BLaER1 treated with 17β-estradiol and CSF1 and Interleukin-3, amounts not matched to agents 10 nM and 100 nM (cell line): ENCODE measurements around the gene USP34.

Experiments
- H3K27ac ChIP-seq, 11 experiments: shearing (Covaris generic); formaldehyde crosslinking; 2 replicates each; pipeline ENCODE4 v1.8.1; 2022
- H3K27me3 ChIP-seq, 11 experiments: shearing (Covaris generic); formaldehyde crosslinking; 2 replicates each; pipeline ENCODE4 v1.8.1; 2022
- H3K36me3 ChIP-seq, 11 experiments: shearing (Covaris generic); formaldehyde crosslinking; 2 replicates each; pipeline ENCODE4 v1.8.1; 2022
- H3K4me1 ChIP-seq, 10 experiments: shearing (Covaris generic); formaldehyde crosslinking; 2 replicates each; pipeline ENCODE4 v1.8.1; 2022
- H3K4me2 ChIP-seq, 11 experiments: shearing (Covaris generic); formaldehyde crosslinking; 2 replicates each; pipeline ENCODE4 v1.8.1; 2022
- H3K4me3 ChIP-seq, 10 experiments: shearing (Covaris generic); formaldehyde crosslinking; 2 replicates each; pipeline ENCODE4 v1.8.1; 2022
- H3K9ac ChIP-seq, 11 experiments: shearing (Covaris generic); formaldehyde crosslinking; 2 replicates each; pipeline ENCODE4 v1.8.1; 2022
- H3K9me3 ChIP-seq, 11 experiments: shearing (Covaris generic); formaldehyde crosslinking; replicated peaks in 1 of 11; 2 replicates each; pipeline ENCODE4 v1.8.1; 2022
- H4K20me1 ChIP-seq, 11 experiments: shearing (Covaris generic); formaldehyde crosslinking; 2 replicates each; pipeline ENCODE4 v1.8.1; 2022
- Cebpa-rat ChIP-seq, 11 experiments: shearing (Covaris generic); IDR thresholded peaks; 2 replicates each; pipeline ENCODE4 v1.8.1; 2022

Gene USP34

GRCh38 chr2:61283443-61284160 lies 187.3 kb downstream of the USP34 start:
- no peak for TF ChIP-seq Cebpa-rat (IDR thresholded peaks at IDR 0.05)
- Histone ChIP-seq H3K9ac (no peak overlapping the region), H3K27ac (no peak overlapping the region), H3K36me3 (peaks cover 64 to 96% (median 89%) of the 10 kb centered on the region in 11 experiments), H3K4me2 (no peak overlapping the region), H4K20me1 (no peaks in the 10 kb centered on the region; a peak in 3 of 22 replicates), H3K4me1 (no peaks in the 10 kb centered on the region), H3K9me3 (no peaks in the 10 kb centered on the region), H3K27me3 (no peaks in the 10 kb centered on the region), H3K4me3 (no peak overlapping the region)

GRCh38 chr2:61282104-61282590 lies 188.7 kb downstream of the USP34 start:
- Histone ChIP-seq H3K9ac (no peak overlapping the region), H3K9me3 (no peaks in the 10 kb centered on the region), H4K20me1 (no peaks in the 10 kb centered on the region; a peak in 2 of 22 replicates), H3K4me1 (no peaks in the 10 kb centered on the region), H3K36me3 (peaks cover 61 to 96% (median 89%) of the 10 kb centered on the region in 11 experiments), H3K27me3 (no peaks in the 10 kb centered on the region), H3K4me2 (no peak overlapping the region), H3K4me3 (no peak overlapping the region), H3K27ac (no peak overlapping the region)
- TF ChIP-seq Cebpa-rat (IDR thresholded peaks at IDR 0.05) = no peak

- Histone ChIP-seq H3K4me2 (no peak overlapping the region), H3K4me1 (no peaks in the 10 kb centered on the region), H3K4me3 (no peak overlapping the region), H3K36me3 (peaks cover 60 to 95% (median 89%) of the 10 kb centered on the region in 11 experiments), H4K20me1 (no peaks in the 10 kb centered on the region; a peak in 1 of 22 replicates), H3K9me3 (no peaks in the 10 kb centered on the region), H3K27ac (no peak overlapping the region), H3K27me3 (no peaks in the 10 kb centered on the region), H3K9ac (no peak overlapping the region)
- no peak for TF ChIP-seq Cebpa-rat (IDR thresholded peaks at IDR 0.05)
Measured at GRCh38 chr2:61281321-61281720, 189.6 kb downstream of the USP34 start.

GRCh38 chr2:61277756-61278155 lies 193.1 kb downstream of the USP34 start:
- Histone ChIP-seq H3K27me3 (no peaks in the 10 kb centered on the region), H3K27ac (peak overlapping the region in 2 of 11 experiments; percentile 22 to 29; a peak in 2 of 22 replicates), H3K4me1 (peaks cover 0 to 8% (median 0%) of the 10 kb centered on the region in 10 experiments; a peak in 2 of 20 replicates), H3K4me3 (no peak overlapping the region), H3K9me3 (no peaks in the 10 kb centered on the region), H3K4me2 (no peak overlapping the region), H3K9ac (no peak overlapping the region), H4K20me1 (no peaks in the 10 kb centered on the region), H3K36me3 (peaks cover 68 to 100% (median 90%) of the 10 kb centered on the region in 11 experiments)
- no peak for TF ChIP-seq Cebpa-rat (IDR thresholded peaks at IDR 0.05)

- no peaks in the 10 kb centered on the region for H3K9me3 ChIP-seq
- no peaks in the 10 kb centered on the region for H4K20me1 ChIP-seq
- TF ChIP-seq Cebpa-rat (IDR thresholded peaks at IDR 0.05) = no peak
- H3K4me2 ChIP-seq = no peak overlapping the region
- peaks cover 0 to 9% (median 0%) of the 10 kb centered on the region in 10 experiments; a peak in 2 of 20 replicates for H3K4me1 ChIP-seq
- no peak overlapping the region for H3K9ac ChIP-seq
- H3K4me3 ChIP-seq = no peak overlapping the region
- H3K36me3 ChIP-seq = peaks cover 59 to 100% (median 90%) of the 10 kb centered on the region in 11 experiments
- H3K27me3 ChIP-seq = no peaks in the 10 kb centered on the region
- H3K27ac ChIP-seq = no peak overlapping the region
Measured at GRCh38 chr2:61275575-61276184, 195.2 kb downstream of the USP34 start.

GRCh38 chr2:61272421-61273070 lies 198.3 kb downstream of the USP34 start:
- no peak for TF ChIP-seq Cebpa-rat (IDR thresholded peaks at IDR 0.05)
- Histone ChIP-seq H3K36me3 (peaks cover 63 to 100% (median 89%) of the 10 kb centered on the region in 11 experiments), H3K4me1 (peaks cover 0 to 9% (median 0%) of the 10 kb centered on the region in 10 experiments; a peak in 2 of 20 replicates), H4K20me1 (no peaks in the 10 kb centered on the region), H3K9me3 (no peaks in the 10 kb centered on the region), H3K4me3 (no peak overlapping the region), H3K9ac (no peak overlapping the region), H3K27ac (no peak overlapping the region), H3K4me2 (no peak overlapping the region), H3K27me3 (no peaks in the 10 kb centered on the region)

- Histone ChIP-seq H3K4me3 (no peak overlapping the region), H3K4me2 (no peak overlapping the region), H3K9ac (no peak overlapping the region), H4K20me1 (no peaks in the 10 kb centered on the region), H3K36me3 (peaks cover 73 to 100% (median 96%) of the 10 kb centered on the region in 11 experiments), H3K27me3 (no peaks in the 10 kb centered on the region), H3K4me1 (peaks cover 0 to 7% (median 0%) of the 10 kb centered on the region in 10 experiments; a peak in 2 of 20 replicates), H3K27ac (no peak overlapping the region), H3K9me3 (no peaks in the 10 kb centered on the region)
- no peak for TF ChIP-seq Cebpa-rat (IDR thresholded peaks at IDR 0.05)
Measured at GRCh38 chr2:61268249-61268648, 202.6 kb downstream of the USP34 start.

- no peak for TF ChIP-seq Cebpa-rat (IDR thresholded peaks at IDR 0.05)
- H3K36me3 ChIP-seq = peaks cover 79 to 100% (median 96%) of the 10 kb centered on the region in 11 experiments
- no peaks in the 10 kb centered on the region for H3K9me3 ChIP-seq
- H3K4me2 ChIP-seq = no peak overlapping the region
- no peak overlapping the region for H3K4me3 ChIP-seq
- H3K9ac ChIP-seq = no peak overlapping the region
- no peaks in the 10 kb centered on the region for H3K27me3 ChIP-seq
- H3K4me1 ChIP-seq = no peaks in the 10 kb centered on the region
- H3K27ac ChIP-seq = no peak overlapping the region
- no peaks in the 10 kb centered on the region for H4K20me1 ChIP-seq
Measured at GRCh38 chr2:61266632-61267505, 204.0 kb downstream of the USP34 start.
